Stimulated activated CD8-positive, alpha-beta memory T cell treated with anti-CD3 and anti-CD28 coated beads, Interleukin-7, amount 100 ng/mL, for 48 hours (primary cell): ENCODE data around the gene MTA1.

Source experiments
- DNase-seq, 2 donors: peaks; one replicate each; pipeline ENCODE4 v3.0.0-alpha.2; 2020; ENCODE audit warnings: low read depth in 1 of 2; ENCODE audit errors: extremely low read depth in 1 of 2

MTA1 gene

DNA sequence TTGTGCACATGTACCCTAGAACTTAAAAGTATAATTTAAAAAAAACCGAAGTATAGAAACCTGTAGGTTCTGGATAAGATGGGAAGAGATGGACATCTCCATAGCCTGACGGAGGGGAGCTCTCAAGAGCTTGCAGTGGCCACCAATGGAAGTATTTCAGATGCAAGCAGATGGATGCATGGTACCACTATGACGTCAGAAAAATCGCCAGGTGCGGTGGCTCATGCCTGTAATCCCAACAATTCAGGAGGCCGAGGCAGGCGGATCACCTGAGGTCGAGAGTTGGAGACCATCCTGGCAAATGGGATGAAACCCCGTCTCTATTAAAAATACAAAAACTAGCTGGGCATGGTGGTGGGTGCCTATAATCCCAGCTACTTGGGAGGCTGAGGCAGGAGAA lies 17.9 kb upstream of the MTA1 start:
- no peak for DNase-seq

DNA sequence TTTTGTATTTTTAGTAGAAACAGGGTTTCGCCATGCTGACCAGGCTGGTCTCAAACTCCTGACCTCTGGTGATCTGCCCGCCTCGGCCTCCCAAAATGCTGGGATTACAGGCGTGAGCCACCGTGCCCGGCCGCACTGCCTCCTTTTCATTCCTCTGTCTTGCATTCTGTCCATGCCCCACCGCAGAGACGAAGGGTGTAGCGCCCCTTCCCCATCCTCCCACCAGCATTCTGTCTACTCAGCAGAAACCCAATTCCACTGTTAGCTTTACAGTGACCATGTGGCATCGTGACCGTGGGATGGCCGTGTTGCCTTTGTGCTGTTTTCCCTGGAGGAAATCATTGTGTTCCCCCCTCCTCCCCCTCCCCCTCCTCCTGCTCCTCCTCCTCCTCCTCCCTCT lies 11.0 kb upstream of the MTA1 start:
- no peak for DNase-seq

DNA sequence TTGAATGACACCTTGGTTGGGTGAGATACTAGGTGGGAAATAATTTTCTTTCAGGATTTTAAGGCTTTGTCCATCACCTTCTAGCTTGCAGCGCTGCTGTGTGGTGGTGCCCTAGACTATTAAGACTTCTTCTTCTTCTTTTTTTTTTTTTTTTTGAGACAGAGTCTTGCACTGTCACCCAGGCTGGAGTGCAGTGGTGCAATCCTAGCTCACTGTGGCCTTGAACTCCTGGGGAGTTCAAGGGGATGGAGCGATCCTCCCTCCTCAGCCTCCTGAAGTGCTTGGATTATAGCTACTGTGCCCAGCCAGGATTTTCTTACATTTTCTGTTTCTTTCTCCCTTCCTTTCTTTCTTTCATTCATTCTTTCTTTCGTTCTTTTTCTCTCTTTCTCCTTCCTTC lies 10.3 kb upstream of the MTA1 start:
- no peak for DNase-seq

DNA sequence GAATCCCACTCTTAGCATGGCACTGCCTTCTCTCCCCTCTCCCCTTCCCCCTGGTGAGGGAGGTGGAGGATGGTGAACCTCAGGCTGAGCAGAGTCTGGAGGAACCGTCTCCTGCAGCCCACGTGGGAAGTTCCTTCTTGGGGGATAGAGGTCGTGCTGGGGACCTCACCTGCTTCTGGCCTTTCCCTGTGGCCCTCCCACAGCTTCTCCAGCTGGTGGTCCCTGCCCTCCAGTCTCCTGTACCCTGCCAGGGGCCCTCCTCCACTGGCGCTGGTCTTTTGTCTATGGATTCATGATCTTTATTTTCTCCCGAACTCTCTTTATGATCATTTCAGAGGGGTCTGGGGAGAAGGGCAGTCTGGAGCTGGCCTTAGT lies 9.0 kb upstream of the MTA1 start:
- no peak for DNase-seq

DNA sequence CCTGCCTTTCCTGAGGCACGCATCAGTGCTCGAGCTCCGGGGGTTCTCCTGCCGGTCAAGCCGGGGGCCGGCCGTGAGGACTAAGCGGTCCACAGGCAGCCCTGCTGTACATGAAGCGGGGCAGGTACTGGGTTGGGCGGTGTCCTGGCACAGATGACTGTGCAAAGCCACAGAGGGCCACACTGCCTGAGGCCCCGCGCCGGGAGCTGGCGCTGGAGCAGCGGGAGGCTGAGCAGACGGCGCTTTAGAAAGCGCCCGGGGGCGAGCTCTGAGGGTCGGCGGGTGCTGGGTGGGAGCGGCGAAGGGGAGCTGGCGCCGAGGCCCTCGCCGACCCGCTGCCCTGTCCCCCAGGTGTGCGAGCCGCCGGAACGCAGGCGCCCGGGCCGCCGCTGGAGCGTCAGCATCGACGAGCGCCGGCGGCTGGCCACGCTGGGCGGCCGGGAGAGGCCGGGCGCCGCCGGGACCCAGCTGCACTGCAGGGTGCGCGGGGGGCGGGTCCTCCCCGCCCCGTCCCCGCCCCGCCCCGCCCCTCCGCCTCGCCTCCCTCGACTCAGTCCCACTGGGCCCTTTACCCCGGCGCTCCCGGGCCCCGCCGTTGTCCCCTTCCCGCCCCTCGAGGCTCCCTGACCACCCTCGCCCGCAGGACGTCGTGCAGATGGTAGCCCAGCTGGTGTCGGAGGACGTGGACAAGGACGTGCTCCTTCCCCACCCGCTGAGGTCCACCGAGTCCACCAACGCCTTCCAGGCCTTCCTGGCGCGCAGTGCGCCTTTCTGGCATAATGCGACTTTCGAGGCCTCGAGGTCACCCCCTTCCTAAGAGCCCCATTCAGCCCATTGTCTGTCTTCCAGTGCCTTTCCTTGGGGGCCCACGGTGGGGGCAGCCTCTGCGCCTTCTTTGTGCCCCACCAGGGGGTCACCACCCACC lies 8.3 kb upstream of the MTA1 start:
- no peak for DNase-seq

DNA sequence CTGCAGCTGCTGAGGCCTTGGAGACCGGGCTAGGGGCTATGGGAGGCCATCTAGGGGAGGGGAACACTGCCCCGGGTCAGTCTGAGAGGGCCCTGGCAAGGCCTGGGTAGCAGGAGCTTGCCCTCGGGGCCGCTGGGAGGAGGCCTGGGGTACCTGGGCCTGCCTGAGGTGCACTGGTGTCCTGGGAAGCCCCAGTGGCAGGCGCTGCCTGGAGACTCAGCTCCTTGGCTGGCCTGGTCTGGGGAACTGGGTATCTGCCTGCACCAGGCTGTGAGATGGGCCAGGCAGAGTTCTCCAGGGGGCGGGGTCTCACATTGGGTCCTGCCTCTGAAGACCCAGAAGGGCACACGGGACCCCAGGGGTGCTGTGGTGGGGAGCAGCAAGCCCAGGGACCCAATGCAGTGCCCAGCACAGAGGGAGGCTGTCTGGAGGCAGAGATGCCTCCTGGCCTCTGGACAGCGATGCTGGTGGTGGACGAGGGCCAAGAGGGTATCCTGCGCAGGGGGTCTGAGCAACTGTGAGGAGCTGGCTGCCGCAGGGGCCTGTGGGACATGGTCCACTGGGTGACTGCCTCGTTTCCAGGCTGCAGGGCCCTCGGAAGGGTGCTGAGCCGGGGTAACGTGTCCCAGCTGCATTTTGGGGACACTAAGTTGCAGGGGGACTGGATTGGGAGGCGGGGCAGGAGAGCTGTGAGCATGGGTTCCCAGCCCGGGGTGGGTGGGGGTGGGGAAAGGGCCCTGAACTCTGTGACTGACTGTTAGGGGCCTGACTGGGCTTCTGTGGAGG lies 7.4 kb upstream of the MTA1 start:
- no peak for DNase-seq

DNA sequence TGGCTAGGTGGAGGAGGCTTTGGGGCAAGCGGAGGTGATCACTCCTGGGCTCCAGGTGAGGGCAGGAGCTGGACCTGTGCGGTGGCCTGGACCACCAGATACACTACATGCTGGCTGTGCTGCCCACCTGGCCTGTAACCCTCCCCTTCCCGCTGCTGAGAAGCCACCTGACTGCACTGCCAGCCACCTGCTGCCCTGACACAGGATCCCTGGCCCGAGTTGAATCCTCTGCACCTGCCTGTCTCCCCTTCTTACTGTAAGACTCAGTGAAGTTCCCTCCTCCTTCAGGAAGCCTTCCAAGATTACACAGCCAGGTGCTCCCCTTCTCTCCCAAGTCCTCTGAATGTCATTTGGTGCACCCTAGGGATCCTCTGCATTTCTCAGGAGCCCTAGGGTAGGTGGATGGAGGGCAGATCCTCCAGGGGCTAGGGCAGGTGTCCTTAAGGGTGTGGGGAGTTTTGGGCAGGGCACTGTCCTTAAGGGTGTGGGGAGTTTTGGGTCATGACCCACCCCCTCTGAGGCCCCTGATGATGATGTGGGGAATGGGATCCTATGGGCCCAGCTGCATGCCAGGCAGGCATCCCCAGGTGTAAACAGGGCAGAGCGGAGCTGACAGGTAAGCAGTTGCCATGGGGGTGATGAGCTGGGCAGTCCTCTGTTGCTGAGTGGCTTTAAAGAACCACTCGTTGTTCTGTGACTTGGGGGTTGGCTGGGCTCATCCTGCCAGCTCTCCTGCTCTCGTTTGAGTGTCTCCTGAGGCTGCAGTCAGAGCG lies 6.7 kb upstream of the MTA1 start:
- no peak for DNase-seq

DNA sequence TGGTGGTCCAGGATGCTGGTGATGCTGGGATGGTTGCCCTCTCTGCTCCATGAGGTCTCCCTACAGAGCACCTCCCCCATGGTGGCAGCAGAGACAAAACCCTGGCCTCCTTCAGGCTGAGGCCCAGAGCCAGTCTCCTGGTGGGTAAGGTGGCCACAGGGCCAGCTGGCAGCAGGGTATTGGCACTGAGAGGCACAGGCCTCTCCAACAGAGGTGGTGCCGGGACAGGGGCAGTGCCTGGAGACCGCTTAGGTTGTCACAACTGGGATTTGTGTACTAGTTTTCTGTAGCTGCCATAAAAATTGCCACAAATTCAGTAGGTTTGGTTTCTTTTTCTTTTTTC lies 6.1 kb upstream of the MTA1 start:
- DNase-seq: no peak

DNA sequence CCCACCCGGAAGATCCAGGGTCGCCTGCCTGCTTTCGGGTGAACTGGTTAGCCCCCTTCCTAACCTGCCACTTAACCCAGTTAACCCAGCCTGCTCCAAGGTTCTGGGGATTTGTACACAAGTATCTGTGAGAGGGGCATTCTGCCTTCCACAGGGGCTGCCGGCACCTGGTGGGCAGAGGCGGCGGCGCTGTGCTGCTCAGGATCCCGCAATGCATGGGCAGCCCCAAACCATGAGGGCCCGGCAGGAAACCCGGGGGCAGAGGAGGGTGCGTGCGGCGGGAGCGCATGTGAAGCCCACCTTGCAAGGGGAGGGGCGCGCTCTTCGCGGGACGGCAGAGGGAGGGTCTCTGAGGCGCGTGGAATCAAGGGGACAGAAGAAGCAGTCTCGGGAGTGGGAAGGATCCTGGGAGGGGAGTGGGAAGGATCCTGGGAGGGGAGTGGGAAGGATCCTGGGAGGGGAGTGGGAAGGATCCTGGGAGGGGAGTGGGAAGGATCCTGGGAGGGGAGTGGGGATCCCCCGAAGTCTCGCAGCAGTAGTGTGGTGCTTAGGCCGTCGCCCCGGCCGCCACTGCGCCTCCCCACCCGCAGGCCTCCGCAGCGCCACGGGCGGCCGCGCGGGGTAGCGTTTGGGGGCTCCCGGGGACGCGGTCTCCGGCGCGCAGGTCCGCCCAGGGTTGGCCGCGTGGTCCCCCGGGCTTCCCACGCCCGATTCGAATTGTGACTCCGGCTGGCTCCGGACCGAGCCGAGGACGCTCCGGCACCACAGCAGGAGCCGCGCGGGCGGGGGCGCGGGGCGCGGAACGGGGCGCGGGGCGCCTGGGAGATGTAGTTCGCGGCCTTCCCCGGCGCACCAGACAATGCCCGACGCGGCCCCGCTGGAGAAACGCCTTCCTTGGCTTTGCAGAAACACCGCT lies 4.9 kb upstream of the MTA1 start:
- DNase-seq: peak; percentile 56 to 58

DNA sequence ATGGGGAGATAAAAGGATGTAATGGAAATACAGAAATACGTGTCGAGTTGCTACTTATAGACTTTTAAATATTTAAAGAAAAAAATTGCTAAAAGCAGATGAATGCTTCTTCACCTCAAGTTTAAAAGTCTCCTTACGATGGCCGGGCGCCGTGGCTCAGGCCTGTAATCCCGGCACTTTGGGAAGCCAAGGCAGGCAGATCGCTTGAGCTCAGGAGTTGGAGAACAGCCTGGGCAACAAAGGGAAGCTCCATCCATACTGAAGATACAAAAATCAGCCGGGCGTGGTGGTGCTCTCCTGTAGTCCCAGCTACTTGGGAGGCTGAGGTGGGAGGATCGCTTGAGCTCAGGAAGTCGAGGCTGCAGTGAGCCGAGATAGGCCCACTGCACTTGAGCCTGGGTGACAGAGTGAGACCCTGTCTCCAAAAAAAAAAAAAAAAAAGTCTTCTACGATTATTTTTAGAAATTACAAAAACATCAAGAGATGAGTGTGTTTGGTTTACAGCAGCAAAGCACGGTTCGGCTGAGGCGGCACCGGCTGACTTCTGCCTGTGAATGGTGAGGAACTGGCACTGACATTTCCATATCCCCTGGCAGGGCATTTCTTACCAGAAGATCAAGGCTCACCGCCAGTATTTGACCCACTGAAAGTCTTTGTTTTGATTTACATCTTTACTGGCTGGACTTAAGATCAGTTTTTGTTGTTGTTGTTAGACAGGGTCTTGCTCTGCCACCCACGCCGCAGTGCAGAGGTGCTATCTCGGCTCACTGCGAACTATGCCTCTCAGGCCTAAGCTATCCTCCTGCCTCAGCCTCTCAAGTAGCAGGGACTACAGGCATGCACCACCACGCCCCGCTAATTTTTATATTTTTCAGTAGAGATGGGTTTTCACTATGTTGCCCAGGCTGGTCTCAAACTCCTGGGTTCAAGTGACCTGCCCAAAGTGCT lies 3.9 kb upstream of the MTA1 start:
- DNase-seq: no peak

DNA sequence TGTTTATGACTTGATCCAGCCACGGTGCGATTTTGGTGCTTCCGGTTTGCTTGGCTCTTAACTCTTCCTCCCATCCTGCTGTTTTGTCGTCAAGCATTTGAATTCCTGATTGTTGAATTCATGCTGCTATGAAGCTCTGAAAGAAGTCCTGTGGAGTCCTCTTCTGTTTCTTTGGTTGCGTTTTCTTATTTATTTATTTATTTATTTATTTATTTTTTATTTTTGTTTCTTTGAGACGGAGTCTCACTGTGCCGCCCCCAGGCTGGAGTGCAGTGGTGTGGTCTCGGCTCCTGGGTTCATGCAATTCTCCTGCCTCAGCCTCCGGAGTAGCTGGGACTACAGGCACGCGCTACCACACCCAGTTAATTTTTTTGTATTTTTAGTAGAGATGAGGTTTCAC lies 3.0 kb upstream of the MTA1 start:
- no peak for DNase-seq

DNA sequence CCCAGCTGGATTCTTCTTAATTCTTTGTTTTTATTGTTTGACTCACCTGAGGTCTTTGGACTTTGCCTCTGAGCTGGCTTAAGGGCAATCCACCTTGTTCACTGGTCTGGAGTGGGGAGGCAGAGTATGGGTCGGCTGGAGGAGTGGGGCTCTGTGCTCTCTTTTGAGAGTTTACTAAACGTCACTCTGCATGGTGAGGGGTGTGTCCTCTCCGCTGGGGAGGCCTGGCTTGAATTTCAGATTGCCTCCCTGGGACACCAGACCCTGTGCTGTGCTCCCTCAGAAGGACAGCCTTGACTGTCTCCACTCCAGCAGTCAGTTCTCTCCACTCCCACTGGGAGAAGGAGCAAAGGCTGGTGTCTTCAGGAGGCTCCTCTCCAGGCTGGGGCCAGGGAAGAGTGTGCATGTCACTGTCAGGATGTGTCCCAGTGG lies 1.9 kb upstream of the MTA1 start:
- DNase-seq: no peak

DNA sequence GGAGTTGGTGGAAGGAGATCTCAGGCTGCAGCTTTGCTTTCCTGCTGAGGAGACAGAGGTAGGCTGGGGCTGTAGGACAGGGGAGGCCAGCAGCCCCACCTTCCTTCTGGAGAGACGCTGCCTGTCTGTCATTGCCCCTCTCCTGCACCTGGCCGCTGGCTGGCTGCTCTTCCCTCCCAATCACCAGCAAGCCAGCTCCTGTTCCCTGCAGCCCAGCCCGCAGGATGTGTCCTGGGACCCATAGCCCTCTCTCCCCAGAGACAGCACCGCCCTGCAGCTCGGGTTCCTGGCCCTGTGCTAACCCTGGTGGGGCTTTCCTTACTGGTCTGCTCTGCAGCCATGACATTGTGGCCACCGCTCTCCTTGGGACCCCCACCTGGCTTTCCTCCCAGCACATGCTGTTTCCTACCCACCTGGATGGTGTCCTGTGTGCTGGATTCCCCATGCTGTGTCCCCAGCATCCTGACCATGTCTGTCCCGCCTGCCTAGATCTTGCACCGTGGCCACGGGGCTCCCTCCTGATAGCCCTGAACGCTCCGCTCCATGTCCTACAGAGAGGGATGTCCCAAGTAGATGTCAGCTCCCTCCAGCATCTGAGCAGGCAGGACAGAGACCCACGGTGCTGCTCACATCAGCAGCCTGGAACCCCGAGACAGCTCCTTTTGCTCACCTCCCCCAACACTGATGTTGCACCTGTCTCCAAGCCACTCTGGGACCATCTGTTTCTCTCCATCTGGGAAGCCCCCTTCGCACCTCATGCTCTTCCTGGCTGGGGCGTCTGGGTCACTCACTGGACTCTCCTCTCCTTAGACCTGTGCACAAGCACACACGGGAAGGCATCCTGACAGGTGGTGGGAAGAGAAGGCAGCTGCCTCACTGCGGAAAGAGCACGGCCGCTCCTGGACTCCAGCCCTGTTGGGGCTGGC lies 1.1 kb upstream of the MTA1 start:
- no peak for DNase-seq

DNA sequence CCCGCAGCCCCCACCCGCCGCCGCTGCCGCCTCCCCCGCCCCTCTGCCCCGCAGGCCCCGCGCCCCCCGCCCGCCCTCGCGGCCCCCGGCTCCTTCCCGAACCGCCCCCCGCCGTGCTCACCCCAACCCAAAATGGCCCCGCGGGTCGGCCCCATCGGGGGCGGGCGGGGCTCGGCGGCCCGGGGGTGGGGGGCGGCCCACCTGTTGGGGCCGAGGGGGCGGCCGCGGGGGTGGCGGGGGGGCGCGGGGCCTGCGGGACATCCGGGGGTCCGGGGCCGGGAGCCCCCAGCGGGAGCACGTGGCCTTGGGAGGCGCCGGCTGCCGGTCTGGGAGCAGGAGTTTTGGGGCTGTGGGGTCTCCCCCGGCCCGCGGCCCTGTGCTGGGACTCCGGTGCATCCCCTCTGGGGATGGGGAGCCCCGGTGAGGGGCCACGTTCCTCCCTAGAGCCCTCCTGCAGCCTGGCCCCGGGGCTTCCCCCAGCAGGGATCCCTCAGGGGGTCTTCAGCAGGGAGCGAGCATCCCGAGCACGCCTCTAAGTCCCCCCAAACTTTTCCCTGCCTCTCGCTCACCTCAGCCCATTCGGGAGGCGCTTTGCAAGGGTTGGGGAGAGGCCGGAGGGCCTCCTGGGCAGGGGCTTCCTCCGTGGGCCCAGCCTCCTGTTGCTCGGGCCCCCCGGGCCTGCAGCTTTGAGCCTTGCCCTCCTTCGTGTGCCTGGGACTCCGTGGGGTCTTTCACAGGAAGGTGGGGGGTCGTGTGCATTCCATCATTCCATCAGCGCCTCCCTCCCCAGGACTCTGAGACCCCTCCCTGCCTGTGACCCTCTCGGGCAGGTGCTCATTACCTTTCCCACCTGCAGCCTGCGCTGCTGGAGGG lies 710 bp downstream of the MTA1 start:
- DNase-seq: no peak

DNA sequence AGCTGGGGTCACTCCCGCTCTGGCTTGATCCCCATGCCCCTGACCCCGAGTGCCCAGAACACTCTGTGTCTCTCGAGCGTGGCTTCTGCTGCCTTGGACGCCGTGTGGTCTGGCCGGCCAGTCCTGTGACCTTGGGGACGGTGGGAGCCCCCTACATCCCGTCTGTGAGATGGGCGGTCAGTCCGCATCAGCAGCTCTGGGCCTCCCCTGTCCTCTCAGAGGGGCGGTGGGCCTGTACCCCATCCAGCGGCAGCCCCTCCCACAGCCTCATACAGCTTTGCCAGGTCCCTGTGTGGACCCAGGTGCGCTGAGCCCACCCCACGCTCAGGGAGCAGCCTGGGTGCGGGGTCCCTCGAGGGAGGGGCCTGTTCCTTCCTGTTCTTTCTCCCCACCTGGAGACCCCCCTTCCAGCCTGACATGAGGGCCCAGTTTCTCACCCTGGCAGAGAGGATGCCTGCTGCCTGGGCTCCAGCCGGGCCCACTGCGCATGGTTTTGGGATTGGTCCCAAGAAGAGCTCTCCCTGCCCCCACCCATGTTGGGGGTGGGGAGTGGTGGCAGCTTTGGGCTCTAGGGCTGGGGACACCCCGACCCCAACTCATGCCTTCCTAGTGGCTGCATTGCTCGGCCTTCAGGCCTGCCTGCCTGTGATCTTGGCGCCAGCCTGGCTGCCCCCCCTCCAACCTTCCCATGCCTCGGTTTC lies 1.5 kb downstream of the MTA1 start:
- no peak for DNase-seq

DNA sequence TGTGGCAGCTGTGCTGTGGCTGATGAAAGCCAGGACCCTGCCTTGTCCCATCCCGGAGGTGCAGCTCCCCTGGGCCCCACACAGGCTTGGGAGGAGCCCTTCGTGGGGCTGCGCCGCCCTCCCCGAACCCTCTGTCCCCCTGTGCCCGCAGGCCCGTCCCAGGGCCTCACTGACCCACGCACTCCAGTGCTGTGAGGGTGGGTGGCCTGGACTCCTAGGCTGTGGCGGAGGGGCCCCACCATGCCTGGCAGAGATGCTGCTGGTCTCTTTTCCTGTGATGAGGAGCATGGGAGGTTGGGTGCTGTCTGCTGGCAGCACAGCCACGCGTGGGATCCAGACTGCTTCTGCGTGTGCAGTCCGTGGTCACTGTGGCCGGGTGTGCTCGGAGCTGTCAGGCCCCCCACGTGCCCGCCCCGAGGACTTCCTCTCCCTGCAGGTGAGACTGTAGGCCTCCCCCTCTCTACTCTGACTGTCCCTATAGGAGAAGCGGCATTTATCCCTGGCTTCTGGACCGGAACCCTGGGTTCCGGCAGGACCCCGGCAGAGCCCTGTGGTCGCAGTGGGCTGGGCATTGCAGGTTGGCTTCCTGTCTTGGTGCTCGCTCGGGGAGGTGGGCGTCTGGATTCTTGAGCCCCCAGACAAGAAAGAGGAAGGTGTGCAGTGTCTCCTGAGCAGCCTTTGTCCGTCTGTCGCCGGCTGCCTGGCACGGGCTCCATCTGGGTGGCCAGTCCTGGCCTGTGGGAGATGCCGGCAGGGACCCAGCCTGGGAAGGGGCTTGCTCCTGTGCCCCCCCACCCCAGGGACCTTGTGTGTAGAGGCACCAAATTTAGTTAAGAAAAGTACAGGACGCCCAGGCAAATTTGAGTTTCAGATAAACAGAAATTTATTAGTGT lies 2.3 kb downstream of the MTA1 start:
- no peak for DNase-seq
